HG02840 (cell line): ENCODE measurements around the gene RABGAP1L.
"Not testable (repeated sequence)": the region's sequence is repeated elsewhere in the genome, so short reads cannot be mapped to it uniquely, and the experiment has no call there.

Experiments
- ATAC-seq: cut with Tn5 transposase; IDR thresholded peaks from one replicate; pipeline ENCODE4 v1.9.1; 2021; ENCODE audit warnings: mild to moderate bottlenecking, moderate library complexity, moderate number of reproducible peaks; ENCODE audit not compliant: unreplicated experiment, low FRiP score

The RABGAP1L gene

GRCh38 chr1:174642393-174642792 is 483.1 kb downstream of the RABGAP1L start:
- ATAC-seq, result no peak

GRCh38 chr1:174643206-174643605 is 483.9 kb downstream of the RABGAP1L start:
- no peak for ATAC-seq

GRCh38 chr1:174649572-174649971 is 490.3 kb downstream of the RABGAP1L start:
- ATAC-seq, result not testable (repeated sequence)

DNA sequence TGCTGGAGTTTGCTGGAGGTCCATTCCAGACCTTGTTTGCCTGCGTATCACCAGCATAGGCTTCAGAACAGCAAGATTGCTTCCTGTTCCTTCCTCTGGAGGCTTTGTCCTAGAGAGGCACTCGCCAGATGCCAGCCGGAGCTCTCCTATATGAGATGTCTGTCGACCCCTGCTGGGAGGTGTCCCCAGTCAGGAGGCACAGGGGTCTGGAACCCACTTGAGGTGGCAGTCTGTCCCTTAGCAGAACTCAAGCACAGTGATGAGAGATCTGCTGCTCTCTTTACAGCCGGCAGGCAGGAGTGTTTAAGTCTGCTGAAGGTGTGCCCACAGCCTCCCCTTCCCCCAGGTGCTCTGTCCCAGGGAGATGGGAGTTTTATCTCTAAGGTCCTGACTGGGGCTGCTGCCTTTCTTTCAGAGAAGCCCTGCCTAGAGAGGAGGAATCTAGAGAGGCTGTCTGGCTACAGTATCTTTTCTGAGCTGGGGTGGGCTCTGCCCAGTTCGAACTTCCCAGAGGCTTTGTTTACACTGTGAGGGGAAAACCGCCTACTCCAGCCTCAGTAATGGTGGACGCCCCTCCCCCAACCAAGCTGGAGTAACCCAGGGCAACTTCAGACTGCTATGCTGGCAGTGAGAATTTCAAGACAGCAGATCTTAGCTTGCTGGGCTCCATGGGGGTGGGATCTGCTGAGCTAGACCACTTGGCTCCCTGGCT is 493.4 kb downstream of the RABGAP1L start:
- ATAC-seq, result no peak

DNA sequence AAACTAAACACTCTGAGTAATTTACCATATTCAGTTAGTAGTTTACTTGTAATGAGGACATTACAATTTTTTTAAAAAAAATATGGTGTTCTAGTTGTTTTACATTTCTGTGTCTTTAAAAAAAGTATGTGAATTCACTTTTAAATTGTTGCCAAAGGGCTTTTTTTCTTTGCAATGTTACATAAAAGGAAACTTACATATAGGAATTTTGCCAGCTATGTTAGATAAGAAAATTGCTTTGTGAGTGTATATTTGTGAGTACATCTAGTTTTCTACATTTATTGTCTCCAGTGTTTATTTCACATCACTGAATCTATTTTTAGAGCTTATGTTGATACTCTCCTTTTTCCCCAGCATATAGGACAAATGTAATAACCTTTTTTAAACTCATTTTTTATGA is 495.2 kb downstream of the RABGAP1L start:
- ATAC-seq, result no peak

DNA sequence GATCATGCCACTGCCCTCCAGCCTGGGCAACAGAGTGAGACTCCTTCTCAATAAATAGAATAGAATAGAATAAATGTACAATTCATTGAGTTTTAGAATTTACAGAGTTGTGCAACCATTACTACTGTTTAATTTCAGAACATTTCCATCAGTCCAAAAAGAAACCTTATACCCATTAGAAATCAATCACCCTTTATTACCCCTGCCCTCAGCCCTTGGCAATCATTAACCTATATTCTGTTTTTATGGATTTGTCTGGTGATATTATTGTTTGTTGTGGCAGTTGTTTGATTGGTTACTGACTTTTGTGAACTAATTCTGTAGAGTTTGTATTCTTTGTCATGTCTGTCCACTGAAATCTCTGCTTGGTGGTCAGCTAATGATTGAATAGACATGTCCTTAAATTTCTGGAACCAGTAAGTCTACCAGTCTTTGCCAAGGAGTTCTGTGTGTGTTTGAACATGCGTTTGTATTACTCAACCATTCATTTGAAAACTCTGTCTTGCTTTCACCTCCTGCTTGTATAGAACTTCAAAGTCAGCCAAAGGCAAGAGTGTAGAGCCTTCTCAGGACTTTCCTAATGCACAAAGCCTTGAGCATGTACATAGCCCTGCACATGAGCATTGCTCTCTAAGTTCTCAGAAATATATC is 497.2 kb downstream of the RABGAP1L start:
- ATAC-seq, result no peak

GRCh38 chr1:174657411-174657810 is 498.1 kb downstream of the RABGAP1L start:
- no peak for ATAC-seq

DNA sequence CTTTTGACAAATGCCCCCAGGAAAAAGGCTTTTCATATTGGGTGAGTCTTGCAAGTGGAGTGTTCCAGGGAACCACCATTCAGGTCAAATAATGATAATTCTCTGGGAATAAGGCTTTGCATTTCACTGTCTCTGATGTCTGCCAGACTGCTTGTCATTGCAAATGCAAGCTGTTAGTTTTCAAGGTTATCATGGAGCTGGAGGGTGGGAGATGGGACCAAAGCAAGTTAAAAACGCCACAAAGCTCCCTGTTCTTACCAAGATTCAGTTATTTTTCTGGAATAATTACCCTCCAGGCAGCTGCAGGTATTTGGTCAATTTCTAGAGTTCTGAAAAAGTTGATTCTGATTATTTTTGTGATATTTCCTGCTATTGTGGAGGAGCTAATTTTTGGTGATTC is 498.6 kb downstream of the RABGAP1L start:
- ATAC-seq, result no peak

- no peak for ATAC-seq
Observed at GRCh38 chr1:174659823-174660222, 500.5 kb downstream of the RABGAP1L start.

GRCh38 chr1:174660476-174660875 is 501.2 kb downstream of the RABGAP1L start:
- no peak for ATAC-seq

GRCh38 chr1:174663358-174663757 is 504.0 kb downstream of the RABGAP1L start:
- ATAC-seq, result no peak

- no peak for ATAC-seq
Observed at GRCh38 chr1:174666248-174666647, 506.9 kb downstream of the RABGAP1L start.

- ATAC-seq, result no peak
Observed at GRCh38 chr1:174671826-174672225, 512.5 kb downstream of the RABGAP1L start.

DNA sequence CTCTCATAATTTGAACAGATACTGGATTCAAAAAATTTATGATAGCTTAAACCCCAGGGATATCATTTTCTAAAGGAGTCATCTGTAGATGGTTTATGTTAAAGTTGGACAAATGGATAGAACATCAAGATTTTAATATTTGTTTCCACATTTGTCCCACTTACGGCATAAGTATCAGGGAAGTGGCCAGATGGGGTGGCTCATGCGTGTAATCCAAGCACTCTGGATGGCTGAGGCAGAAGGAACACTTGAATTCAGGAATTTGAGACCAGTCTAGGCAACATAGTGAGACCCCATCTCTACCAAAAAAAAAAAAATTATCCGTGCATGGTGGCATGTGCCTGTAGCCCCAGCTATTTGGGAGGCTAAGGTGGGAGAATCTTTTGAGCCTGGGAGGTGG is 517.5 kb downstream of the RABGAP1L start:
- ATAC-seq, result no peak

DNA sequence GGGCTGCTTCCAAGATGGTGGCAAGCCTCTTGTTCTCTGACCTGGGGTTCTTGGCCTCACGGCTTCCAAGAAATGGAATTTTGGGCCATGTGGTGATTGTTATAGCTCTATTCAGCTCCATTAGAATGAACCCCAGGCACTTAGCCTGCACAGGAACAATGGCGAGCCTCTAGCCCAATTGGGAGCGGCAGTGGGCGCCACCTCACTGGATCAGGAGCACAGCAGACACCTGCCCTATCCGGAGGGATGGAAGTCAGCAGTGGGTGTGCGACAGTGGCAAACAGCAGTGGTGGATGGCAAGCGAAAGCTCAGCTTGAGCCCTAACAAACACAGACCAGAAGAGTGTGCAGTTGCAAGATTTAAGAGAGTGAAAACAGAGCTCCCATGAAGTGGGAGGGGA is 519.3 kb downstream of the RABGAP1L start:
- no peak for ATAC-seq

- ATAC-seq, result no peak
Observed at GRCh38 chr1:174680101-174680500, 520.8 kb downstream of the RABGAP1L start.

GRCh38 chr1:174682419-174683008 is 523.2 kb downstream of the RABGAP1L start:
- ATAC-seq, result no peak

GRCh38 chr1:174686213-174686612 is 526.9 kb downstream of the RABGAP1L start:
- ATAC-seq, result no peak

GRCh38 chr1:174689524-174689923 is 530.2 kb downstream of the RABGAP1L start:
- ATAC-seq, result no peak

- ATAC-seq, result no peak
Observed at GRCh38 chr1:174690266-174690665, 530.9 kb downstream of the RABGAP1L start.

DNA sequence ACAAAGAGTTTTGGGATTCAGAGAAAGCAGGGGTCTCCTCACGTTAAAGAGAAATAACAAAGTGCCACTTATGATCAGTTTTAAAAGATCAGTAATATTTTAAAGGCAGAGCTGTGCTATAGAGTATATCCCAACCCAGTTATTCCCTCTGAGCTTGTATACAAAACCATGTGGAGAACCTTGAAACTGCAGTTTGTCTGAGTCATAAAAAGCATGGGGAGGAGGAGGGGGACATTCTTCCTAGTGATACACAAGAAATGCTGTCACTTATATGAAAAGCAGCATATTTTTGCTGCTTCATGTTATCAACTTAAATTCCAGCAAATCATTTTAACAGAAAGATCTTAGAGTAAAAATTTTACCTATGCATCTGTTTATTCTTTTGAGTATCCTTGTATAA is 533.0 kb downstream of the RABGAP1L start:
- no peak for ATAC-seq

- ATAC-seq, result no peak
Observed at GRCh38 chr1:174693085-174693484, 533.8 kb downstream of the RABGAP1L start.
